Right atrium auricular region (tissue), 2 donors: Measurements from ENCODE around the gene APP. TPM values are rescaled to one million over a fixed set of nuclear protein-coding genes. Genes with fewer than 3 reads are reported as not detected.

Experiments used
- DNase-seq: peaks from one replicate; pipeline ENCODE4 v3.0.0-alpha.2; 2019; ENCODE audit warnings: low spot score
- H3K27ac ChIP-seq, 2 donors: fragments of 200-600 bp; sonication (generic); 1 replicate in 1 of 2; 2 replicates in 1 of 2; pipeline ENCODE4 v1.5.1; 2016 to 2019
- H3K27me3 ChIP-seq, 2 donors: fragments of 200-600 bp; sonication (generic); one replicate each; pipeline versions ENCODE4 v1.5.1 to v1.6.0; 2017 to 2019
- H3K36me3 ChIP-seq: fragments of 200-600 bp; sonication (generic); one replicate; pipeline ENCODE4 v1.5.1; 2016
- H3K4me1 ChIP-seq, 2 donors: fragments of 200-600 bp; sonication (generic); one replicate each; pipeline versions ENCODE4 v1.5.1 to v1.6.0; 2017 to 2019
- H3K4me3 ChIP-seq, 2 donors: fragments of 200-600 bp; sonication (generic); 1 replicate in 1 of 2; 2 replicates in 1 of 2; pipeline ENCODE4 v1.5.1; 2017 to 2019; ENCODE audit warnings: mild to moderate bottlenecking in 1 of 2, moderate library complexity in 1 of 2
- H3K9me3 ChIP-seq, 2 donors: fragments of 200-600 bp; sonication (generic); one replicate each; pipeline ENCODE4 v1.5.1; 2019
- total RNA-seq, 2 donors: library from RNA; depleted of rRNA; stranded (reverse); fragments of >200 nt; gene quantifications; one replicate each; pipeline ENCODE4 v1.1.0, GENCODE V29; 2016
- TF ChIP-seq, protein P1 (sequence below), 2 donors: fragments of 200-600 bp; sonication (generic); IDR thresholded peaks; one replicate each; pipeline ENCODE4 v1.5.1; 2019; ENCODE audit warnings: antibody characterized with exemption in 2 of 2

Gene APP
- total RNA-seq, 2 donors from 2014 or later = 326 to 389 TPM

DNA sequence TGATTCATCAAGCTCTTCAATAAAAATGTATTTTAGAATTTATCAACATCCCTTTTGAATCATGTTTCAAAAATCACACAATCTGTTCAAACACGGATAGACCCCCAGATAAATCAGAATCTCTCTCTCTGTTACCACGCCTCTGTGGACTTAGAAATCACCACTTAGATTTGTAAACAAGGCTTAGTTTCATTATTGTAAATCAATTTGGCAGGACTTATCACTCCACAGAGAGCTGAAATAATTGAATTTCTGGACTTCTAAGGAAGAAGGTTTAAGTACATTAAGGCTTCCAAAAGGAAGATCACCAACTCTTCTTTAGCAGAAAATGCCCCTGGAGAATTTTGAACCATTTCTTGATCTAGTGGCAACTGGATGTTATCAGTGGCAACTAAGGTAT lies 100.4 kb downstream of the APP start:
- Histone ChIP-seq H3K27ac (no peak overlapping the region), H3K4me1 (peaks cover 0 to 38% of the 10 kb centered on the region in 2 donors), H3K27me3 (no peaks in the 10 kb centered on the region), H3K9me3 (no peaks in the 10 kb centered on the region), H3K36me3 (no peaks in the 10 kb centered on the region), H3K4me3 (no peak overlapping the region)
- TF ChIP-seq, protein P1, sequence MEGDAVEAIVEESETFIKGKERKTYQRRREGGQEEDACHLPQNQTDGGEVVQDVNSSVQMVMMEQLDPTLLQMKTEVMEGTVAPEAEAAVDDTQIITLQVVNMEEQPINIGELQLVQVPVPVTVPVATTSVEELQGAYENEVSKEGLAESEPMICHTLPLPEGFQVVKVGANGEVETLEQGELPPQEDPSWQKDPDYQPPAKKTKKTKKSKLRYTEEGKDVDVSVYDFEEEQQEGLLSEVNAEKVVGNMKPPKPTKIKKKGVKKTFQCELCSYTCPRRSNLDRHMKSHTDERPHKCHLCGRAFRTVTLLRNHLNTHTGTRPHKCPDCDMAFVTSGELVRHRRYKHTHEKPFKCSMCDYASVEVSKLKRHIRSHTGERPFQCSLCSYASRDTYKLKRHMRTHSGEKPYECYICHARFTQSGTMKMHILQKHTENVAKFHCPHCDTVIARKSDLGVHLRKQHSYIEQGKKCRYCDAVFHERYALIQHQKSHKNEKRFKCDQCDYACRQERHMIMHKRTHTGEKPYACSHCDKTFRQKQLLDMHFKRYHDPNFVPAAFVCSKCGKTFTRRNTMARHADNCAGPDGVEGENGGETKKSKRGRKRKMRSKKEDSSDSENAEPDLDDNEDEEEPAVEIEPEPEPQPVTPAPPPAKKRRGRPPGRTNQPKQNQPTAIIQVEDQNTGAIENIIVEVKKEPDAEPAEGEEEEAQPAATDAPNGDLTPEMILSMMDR (IDR thresholded peaks at IDR 0.05) = no peak
- DNase-seq = no peak

DNA sequence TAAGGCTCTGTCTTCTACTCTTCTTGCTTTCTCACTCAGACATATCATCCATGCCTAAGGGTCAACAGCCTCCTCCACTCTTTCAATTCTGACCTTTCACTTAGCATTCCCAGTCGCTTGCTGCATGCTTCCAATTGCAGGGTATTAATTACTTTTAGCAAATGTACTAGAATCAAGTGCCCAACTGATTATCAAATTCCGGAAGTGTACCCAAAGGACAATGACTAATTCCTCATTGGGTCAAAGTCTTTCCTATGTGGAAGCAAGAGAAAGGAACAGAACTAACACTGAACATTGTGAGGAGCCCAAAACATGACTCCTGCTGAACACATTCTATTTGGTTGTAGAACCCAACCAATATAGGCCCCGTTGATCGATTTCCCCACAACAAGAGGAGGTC lies 101.8 kb downstream of the APP start:
- no peak for DNase-seq
- TF ChIP-seq, protein P1 (IDR thresholded peaks at IDR 0.05) = no peak
- H3K4me1 ChIP-seq = peaks cover 0 to 38% of the 10 kb centered on the region in 2 donors
- no peak overlapping the region for H3K27ac ChIP-seq
- H3K36me3 ChIP-seq = no peaks in the 10 kb centered on the region
- H3K27me3 ChIP-seq = no peaks in the 10 kb centered on the region
- H3K9me3 ChIP-seq = no peaks in the 10 kb centered on the region
- no peak overlapping the region for H3K4me3 ChIP-seq

DNA sequence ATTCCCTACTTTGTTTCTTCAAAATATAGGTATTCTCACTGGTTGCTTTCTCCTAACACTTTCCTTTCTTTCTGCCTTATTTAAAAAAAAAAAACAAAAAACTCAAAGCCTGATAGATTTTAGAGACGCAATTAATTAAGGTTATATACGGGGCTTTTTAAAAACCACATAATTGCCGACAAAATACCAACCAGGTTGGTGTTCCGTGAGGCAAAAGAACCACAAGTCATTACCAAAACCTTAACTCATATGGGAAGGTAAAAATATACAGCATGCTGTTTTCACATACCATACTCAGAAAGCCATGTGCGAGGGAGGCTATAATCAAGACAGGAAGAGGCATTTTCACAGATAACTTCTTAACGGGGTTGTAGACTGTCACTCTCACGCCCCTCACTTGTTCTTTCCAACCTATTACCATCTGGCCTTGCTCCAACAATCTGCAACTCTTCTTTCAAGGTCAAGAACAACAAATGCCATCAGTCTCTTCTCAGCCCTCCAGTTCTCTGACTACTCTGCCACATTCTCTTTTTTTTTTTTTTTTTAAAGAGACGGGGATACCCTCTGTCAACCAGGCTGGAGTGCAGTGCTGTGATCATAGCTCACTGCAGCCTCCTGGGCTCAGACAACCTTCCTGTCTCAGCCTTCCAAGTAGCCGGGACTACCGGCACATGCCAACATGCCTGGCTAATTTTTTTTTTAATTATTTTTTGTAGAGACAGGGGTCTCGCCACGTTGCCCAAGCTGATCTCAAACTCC lies 102.6 kb downstream of the APP start:
- H3K36me3 ChIP-seq = no peaks in the 10 kb centered on the region
- peaks cover 0 to 38% of the 10 kb centered on the region in 2 donors for H3K4me1 ChIP-seq
- H3K4me3 ChIP-seq = no peak overlapping the region
- H3K9me3 ChIP-seq = no peaks in the 10 kb centered on the region
- TF ChIP-seq, protein P1 (IDR thresholded peaks at IDR 0.05) = no peak
- H3K27me3 ChIP-seq = no peaks in the 10 kb centered on the region
- H3K27ac ChIP-seq = no peak overlapping the region
- DNase-seq = no peak

DNA sequence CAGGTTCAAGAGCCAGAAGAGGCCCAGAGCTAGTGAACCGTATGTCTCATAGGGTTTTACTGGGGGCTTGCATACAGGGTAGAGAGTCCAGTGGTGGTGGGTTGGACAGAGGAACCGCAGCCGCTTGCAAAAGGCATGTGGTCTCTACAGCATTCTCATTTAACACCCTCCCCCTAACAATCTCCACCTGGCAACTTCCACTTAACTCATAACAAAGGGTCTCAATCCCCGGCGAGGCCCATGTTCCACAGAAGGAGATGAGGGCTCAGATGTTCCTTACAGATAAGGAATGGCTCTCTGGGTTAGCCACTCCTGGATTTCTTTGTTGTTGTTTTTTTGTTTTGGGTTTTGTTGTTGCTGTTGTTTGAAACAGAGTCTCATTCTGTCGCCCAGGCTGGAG lies 106.1 kb downstream of the APP start:
- Histone ChIP-seq H3K4me1 (peaks cover 0 to 32% of the 10 kb centered on the region in 2 donors), H3K4me3 (no peak overlapping the region), H3K36me3 (no peaks in the 10 kb centered on the region), H3K27ac (no peak overlapping the region), H3K27me3 (no peaks in the 10 kb centered on the region), H3K9me3 (no peaks in the 10 kb centered on the region)
- no peak for DNase-seq
- TF ChIP-seq, protein P1 (IDR thresholded peaks at IDR 0.05) = no peak

DNA sequence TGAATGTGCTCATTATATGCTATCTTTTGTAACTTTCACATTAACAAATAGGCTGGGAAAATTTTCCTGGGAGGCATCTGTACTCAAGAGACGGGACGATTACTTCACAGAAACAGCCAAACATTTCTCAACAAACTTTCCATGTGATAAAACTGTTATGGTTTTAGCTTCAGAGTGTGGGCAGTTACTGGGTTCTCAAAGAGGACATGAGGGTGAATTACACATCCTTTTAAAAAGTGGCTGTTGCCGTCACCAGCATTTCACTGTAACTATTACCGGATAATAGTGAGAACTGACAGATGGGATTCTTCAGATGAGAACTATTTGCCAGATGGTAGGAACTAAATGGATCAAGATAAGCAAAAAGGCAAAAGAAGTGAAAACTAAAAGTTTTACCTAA lies 109.1 kb downstream of the APP start:
- Histone ChIP-seq H3K27me3 (no peaks in the 10 kb centered on the region), H3K4me1 (peaks cover 0 to 21% of the 10 kb centered on the region in 2 donors), H3K4me3 (no peak overlapping the region), H3K36me3 (no peaks in the 10 kb centered on the region), H3K9me3 (no peaks in the 10 kb centered on the region), H3K27ac (peak overlapping the region; percentile 40 to 55)
- TF ChIP-seq, protein P1 (IDR thresholded peaks at IDR 0.05) = no peak
- no peak for DNase-seq
